A549 (cell line): ENCODE results near the gene HELZ2. TPM values are rescaled to one million over a fixed set of nuclear protein-coding genes. Genes with fewer than 3 reads are reported as not detected.

ENCODE experiments used
- ATAC-seq, 2 experiments: fragments of 200-7000 bp in 1 of 2; fragments of >200 bp in 1 of 2; cut with Nextera tagmentation in 1 of 2; cut with Tn5 transposase in 1 of 2; 3 replicates each; pipeline versions ENCODE4 v1.8.0 to v1.9.1; 2018 to 2020; ENCODE audit warnings: mild to moderate bottlenecking in 1 of 2, moderate library complexity in 1 of 2
- CTCF ChIA-PET: fragments of 300-600 bp; sonication (Branson Sonifier 250); formaldehyde crosslinking; extraction: SDS; loops from one replicate; lab custom pipeline; 2021; ENCODE audit warnings: antibody characterized with exemption, inconsistent platforms; lab: Yijun Ruan, JAX
- POLR2A ChIA-PET: fragments of 350-600 bp; formaldehyde crosslinking; extraction: SDS; loops from one replicate; lab custom pipeline; 2021; ENCODE audit warnings: antibody characterized with exemption, inconsistent platforms; lab: Yijun Ruan, JAX
- DNase-seq, 2 experiments: peaks; one replicate each; pipeline versions ENCODE4 v3.0.0 to v3.0.0-alpha.2; 2011 to 2016; ENCODE audit warnings: low read depth in 1 of 2, low spot score in 1 of 2
- FAIRE-seq: peaks from 2 replicates; lab custom pipeline; 2011; peaks lifted over from hg19 to GRCh38; lab: Jason Lieb, UNC
- H3K27ac ChIP-seq, 2 experiments: fragments of >200 bp; sonication (Bioruptor Twin); formaldehyde crosslinking; 3 replicates each; pipeline ENCODE4 v1.5.1; 2016 to 2017
- H3K4me1 ChIP-seq: fragments of >200 bp; sonication (Bioruptor Twin); formaldehyde crosslinking; 3 replicates; pipeline ENCODE4 v1.6.1; 2016
- H3K4me2 ChIP-seq: fragments of >200 bp; sonication (Bioruptor Twin); formaldehyde crosslinking; 3 replicates; pipeline ENCODE4 v1.6.1; 2016
- H3K4me3 ChIP-seq: fragments of >200 bp; sonication (Bioruptor Twin); formaldehyde crosslinking; 3 replicates; pipeline ENCODE4 v1.5.1; 2016
- H3K9me3 ChIP-seq: fragments of >200 bp; sonication (Bioruptor Twin); formaldehyde crosslinking; 3 replicates; pipeline ENCODE4 v1.6.1; 2016
- CHD2 ChIP-seq: fragments of 150-350 bp; IDR thresholded peaks from 2 replicates; pipeline ENCODE4 v1.6.1; 2014; ENCODE audit warnings: low read length; ENCODE audit not compliant: partially characterized antibody
- EHF ChIP-seq: fragments of 250-450 bp; sonication (Bioruptor Pico); IDR thresholded peaks from 2 replicates; pipeline ENCODE4 v1.5.0; 2020; ENCODE audit warnings: mild to moderate bottlenecking
- ESRRA ChIP-seq: fragments of 150-350 bp; IDR thresholded peaks from 2 replicates; pipeline ENCODE4 v1.6.1; 2014; ENCODE audit warnings: mild to moderate bottlenecking, low read length, borderline replicate concordance
- FOSB ChIP-seq: fragments of 250-450 bp; sonication (Bioruptor Pico); IDR thresholded peaks from 2 replicates; pipeline ENCODE4 v1.5.0; 2020; ENCODE audit warnings: mild to moderate bottlenecking, moderate library complexity
- FOSL2 ChIP-seq, 2 experiments: fragments of 450-650 bp in 1 of 2; fragments of >200 bp in 1 of 2; sonication (Bioruptor Twin) in 1 of 2; formaldehyde crosslinking; IDR thresholded peaks; 2 replicates each; pipeline versions ENCODE4 v1.5.0 to v1.6.1; 2016 to 2020; ENCODE audit warnings: mild to moderate bottlenecking in 1 of 2, moderate library complexity in 1 of 2
- FOXS1 ChIP-seq: fragments of 250-450 bp; sonication (Bioruptor Pico); IDR thresholded peaks from 2 replicates; pipeline ENCODE4 v1.5.0; 2020; ENCODE audit warnings: mild to moderate bottlenecking, moderate library complexity
- GATA3 ChIP-seq: IDR thresholded peaks from 2 replicates; pipeline ENCODE4 v1.6.1; 2012; ENCODE audit warnings: borderline replicate concordance
- HEYL ChIP-seq: fragments of 250-450 bp; sonication (Bioruptor Pico); IDR thresholded peaks from 2 replicates; pipeline ENCODE4 v1.8.0; 2021; ENCODE audit warnings: mild to moderate bottlenecking, moderate library complexity
- HMGXB4 ChIP-seq: fragments of 250-450 bp; sonication (Bioruptor Pico); IDR thresholded peaks from 2 replicates; pipeline ENCODE4 v1.5.0; 2021; ENCODE audit warnings: mild to moderate bottlenecking, moderate library complexity, borderline replicate concordance
- HOXA7 ChIP-seq: fragments of 250-450 bp; sonication (Bioruptor Pico); IDR thresholded peaks from 2 replicates; pipeline ENCODE4 v1.5.0; 2020; ENCODE audit warnings: mild to moderate bottlenecking, moderate library complexity
- JUNB ChIP-seq: fragments of >200 bp; sonication (Bioruptor Twin); formaldehyde crosslinking; IDR thresholded peaks from 2 replicates; pipeline ENCODE4 v1.6.1; 2016
- KDM1A ChIP-seq: fragments of 200-600 bp; sonication (generic); IDR thresholded peaks from 2 replicates; pipeline ENCODE4 v1.6.1; 2016; ENCODE audit warnings: low read depth, mild to moderate bottlenecking
- MAX ChIP-seq: IDR thresholded peaks from 2 replicates; pipeline ENCODE4 v1.6.1; 2012
- MAZ ChIP-seq: fragments of 150-350 bp; IDR thresholded peaks from 2 replicates; pipeline ENCODE4 v1.6.1; 2014; ENCODE audit warnings: antibody characterized with exemption, low read depth, low read length, borderline replicate concordance
- MYC ChIP-seq: IDR thresholded peaks from 2 replicates; pipeline ENCODE4 v1.6.1; 2012; ENCODE audit warnings: mild to moderate bottlenecking, inconsistent platforms, low read length, improper control_type of control experiment, borderline replicate concordance
- PBX3 ChIP-seq: IDR thresholded peaks from 2 replicates; pipeline ENCODE4 v1.6.1; 2012
- POLR2AphosphoS2 ChIP-seq: conservative IDR thresholded peaks from 2 replicates; pipeline ENCODE4 v1.6.1; 2012; ENCODE audit warnings: low read length, improper control_type of control experiment, inconsistent platforms
- REST ChIP-seq: fragments of 200-600 bp; sonication (generic); IDR thresholded peaks from 2 replicates; pipeline ENCODE4 v1.6.1; 2016; ENCODE audit warnings: antibody characterized with exemption, mild to moderate bottlenecking, moderate library complexity
- TP53 ChIP-seq: fragments of 250-450 bp; sonication (Bioruptor Pico); IDR thresholded peaks from 2 replicates; pipeline ENCODE4 v1.5.0; 2021; ENCODE audit warnings: mild to moderate bottlenecking, moderate library complexity
- ZSCAN20 ChIP-seq: fragments of 250-450 bp; sonication (Bioruptor Pico); IDR thresholded peaks from 2 replicates; pipeline ENCODE4 v1.8.0; 2022; ENCODE audit warnings: mild to moderate bottlenecking, moderate library complexity
- WGBS: methylation state at CpG from one replicate; pipeline ENCODE4 v1.1.6; 2017; ENCODE audit errors: missing lambda C conversion rate; 5-methylcytosine and 5-hydroxymethylcytosine counted together
- polyA plus RNA-seq, 4 experiments: library from polyadenylated mRNA; depleted of rRNA in 3 of 4; stranded (reverse); fragments of >200 nt; fragmentation: RNase III in 1 of 4; extraction: RNeasy Plus Mini Kit Qiagen cat#74134 plus additional on column Dnase treatment in 1 of 4; gene quantifications; 2 replicates in 3 of 4; 3 replicates in 1 of 4; pipeline ENCODE4 v1.2.3, GENCODE V29; 2011 to 2017

HELZ2 gene
- polyA plus RNA-seq, 2 of the 4 experiments (the other 2 are of a cell fraction) = 3.2 to 4.5 TPM

- H3K27ac ChIP-seq = no peak overlapping the region
- ChIA-PET CTCF (no interaction called here), POLR2A (no interaction called here)
- no peaks in the 10 kb centered on the region for H3K9me3 ChIP-seq
- no peak for TF ChIP-seq EHF (CRISPR knock-in tag)
- no peak for TF ChIP-seq ZSCAN20 (CRISPR knock-in tag)
- no peak for TF ChIP-seq MAX
- no peak for TF ChIP-seq JUNB
- no peak for TF ChIP-seq MAZ
- TF ChIP-seq TP53 (CRISPR knock-in tag) = no peak
- TF ChIP-seq FOSL2 (IDR thresholded peaks at IDR 0.05) = no peak
- TF ChIP-seq FOSL2 (CRISPR knock-in tag; IDR thresholded peaks at IDR 0.05) = no peak
- no peak for TF ChIP-seq PBX3
- TF ChIP-seq FOXS1 (CRISPR knock-in tag) = no peak
- no peak for TF ChIP-seq REST
- TF ChIP-seq HEYL (CRISPR knock-in tag) = no peak
- WGBS = 89% methylated on average over 6 of the region's 6 CpGs
- H3K4me1 ChIP-seq = peaks cover 8% of the 10 kb centered on the region; the same call in 1 of the 3 replicates
- no peak for FAIRE-seq
- no peak overlapping the region for H3K4me2 ChIP-seq
- DNase-seq = no peak
- ATAC-seq = no peak
- no peak overlapping the region for H3K4me3 ChIP-seq
Observed at GRCh38 chr20:63596423-63596822, 22.4 kb upstream of the HELZ2 start.

GRCh38 chr20:63595416-63596127 lies 21.5 kb upstream of the HELZ2 start:
- Histone ChIP-seq H3K4me1 (peaks cover 8% of the 10 kb centered on the region; the same call in 1 of the 3 replicates), H3K4me2 (no peak overlapping the region), H3K9me3 (no peaks in the 10 kb centered on the region), H3K27ac (no peak overlapping the region), H3K4me3 (no peak overlapping the region)
- ATAC-seq (no peak), DNase-seq (no peak), FAIRE-seq (no peak)
- TF ChIP-seq POLR2AphosphoS2 (no peak), GATA3 (no peak), FOSB (no peak), CHD2 (no peak), REST (no peak), HOXA7 (no peak), HMGXB4 (CRISPR knock-in tag) (no peak), KDM1A (no peak), EHF (CRISPR knock-in tag) (no peak), ESRRA (no peak), MYC (no peak)
- ChIA-PET POLR2A (no interaction called here), CTCF (interaction anchor here (1.8 kb wide), 1 partner anchor 14 kb away, joined by 7 read pairs; no protein-coding TSS in a partner anchor)
- WGBS = 94% methylated on average over 19 of the region's 30 CpGs
